Choroid plexus epithelial cell (primary cell): ENCODE results near the gene SNX30.

ENCODE experiments used
- DNase-seq: peaks from one replicate; pipeline ENCODE4 v3.0.0-alpha.2; 2010; ENCODE audit warnings: low read depth
- H3K4me3 ChIP-seq: 2 replicates; pipeline ENCODE4 v1.5.1; 2011; ENCODE audit warnings: low read depth, mild to moderate bottlenecking, control low read depth, low read length, moderate library complexity
- CTCF ChIP-seq: conservative IDR thresholded peaks from 2 replicates; pipeline ENCODE4 v1.5.1; 2011; ENCODE audit warnings: low read depth, mild to moderate bottlenecking, control low read depth, inconsistent platforms, low read length, moderate library complexity

The SNX30 gene

DNA sequence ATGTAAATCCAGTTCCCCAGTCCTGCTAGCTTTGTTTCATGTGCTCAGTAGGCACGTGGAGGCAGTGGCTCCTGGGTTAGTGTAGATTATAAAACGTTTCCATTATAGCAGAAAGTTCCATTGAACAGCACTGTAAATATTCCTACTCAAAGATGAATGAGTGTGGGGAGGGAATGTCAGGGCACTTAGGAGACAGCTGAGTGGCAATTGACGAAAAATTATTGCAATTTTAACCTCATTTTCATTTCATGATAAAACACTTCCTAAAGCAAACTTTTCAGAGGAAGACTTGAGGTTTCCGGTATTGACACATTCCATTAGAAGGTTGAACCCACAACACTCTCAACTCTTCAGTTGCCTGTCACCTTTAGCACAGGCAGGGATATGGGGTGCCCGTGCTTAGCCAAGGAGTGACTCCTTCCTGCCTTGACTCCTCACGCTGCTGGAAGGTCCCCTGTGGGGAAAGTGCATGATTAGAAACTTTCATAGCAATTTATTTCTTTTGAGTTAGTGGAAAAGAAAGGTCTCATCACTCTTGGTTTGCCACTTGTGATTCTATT is 98.9 kb downstream of the SNX30 start:
- no peak overlapping the region for H3K4me3 ChIP-seq
- no peak for DNase-seq
- TF ChIP-seq CTCF = no peak

GRCh38 chr9:112850840-112851239 is 100.3 kb downstream of the SNX30 start:
- H3K4me3 ChIP-seq = no peak overlapping the region
- no peak for TF ChIP-seq CTCF
- DNase-seq = peak; percentile 4

GRCh38 chr9:112852741-112853504 is 102.4 kb downstream of the SNX30 start:
- TF ChIP-seq CTCF = no peak
- H3K4me3 ChIP-seq = no peak overlapping the region
- no peak for DNase-seq

DNA sequence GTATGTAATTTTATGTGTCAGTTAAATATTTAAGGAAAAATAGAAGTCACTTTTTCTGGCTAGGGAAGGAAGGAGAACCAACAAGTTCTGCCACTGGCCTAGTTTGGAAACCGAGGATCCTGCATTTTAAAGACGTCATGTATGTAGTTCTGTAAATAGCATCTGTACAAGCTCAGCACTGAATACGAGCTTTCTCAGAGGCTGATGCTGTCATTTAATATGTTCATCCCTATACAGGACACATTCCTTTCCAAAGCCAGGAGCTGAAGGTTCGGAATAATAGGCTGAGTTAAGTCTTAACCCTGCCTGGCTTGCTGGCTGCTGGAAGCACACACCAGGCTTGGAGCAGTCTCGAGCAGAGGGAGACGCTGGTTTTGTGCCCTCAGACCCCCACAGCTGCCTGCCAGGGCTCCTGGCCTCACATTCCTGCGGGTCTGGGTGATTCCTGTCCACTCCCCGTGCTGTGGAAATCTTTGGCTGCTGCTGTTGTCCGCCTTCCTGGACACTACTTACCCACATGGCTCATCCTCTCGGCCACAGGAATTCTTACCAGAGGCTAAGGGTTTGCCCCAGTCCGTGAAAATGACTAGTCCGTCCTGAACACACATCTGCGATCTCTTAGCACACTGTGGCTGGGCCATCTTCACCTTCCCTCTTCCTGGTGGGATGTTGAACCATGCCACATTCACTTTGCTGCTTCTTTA is 103.5 kb downstream of the SNX30 start:
- TF ChIP-seq CTCF = no peak
- no peak for DNase-seq
- no peak overlapping the region for H3K4me3 ChIP-seq

DNA sequence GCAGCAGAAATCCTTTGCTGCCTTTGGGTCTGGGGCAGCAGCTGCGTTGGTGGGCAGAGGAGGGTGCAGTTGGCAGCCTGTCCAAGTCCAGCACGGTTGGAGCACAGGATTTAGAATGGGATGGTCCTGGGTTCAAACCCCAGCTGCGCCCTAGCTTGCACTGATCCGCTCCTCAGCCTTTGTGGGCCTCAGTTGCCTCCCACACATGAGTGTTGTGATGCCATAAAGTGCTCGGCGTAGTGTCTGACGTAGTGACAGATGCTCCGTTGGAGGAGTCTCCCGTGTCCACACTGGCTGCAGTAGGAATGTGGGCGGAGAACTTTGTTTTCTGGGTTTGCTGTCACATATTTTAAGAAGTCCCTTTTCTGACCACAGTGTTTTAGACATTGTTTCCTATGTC is 104.1 kb downstream of the SNX30 start:
- TF ChIP-seq CTCF = no peak
- H3K4me3 ChIP-seq = no peak overlapping the region
- no peak for DNase-seq

- no peak for TF ChIP-seq CTCF
- H3K4me3 ChIP-seq = no peak overlapping the region
- DNase-seq = no peak
Measured at GRCh38 chr9:112856200-112856599, 105.6 kb downstream of the SNX30 start.
